ENCODE data around the gene IGF2BP1.

DNA sequence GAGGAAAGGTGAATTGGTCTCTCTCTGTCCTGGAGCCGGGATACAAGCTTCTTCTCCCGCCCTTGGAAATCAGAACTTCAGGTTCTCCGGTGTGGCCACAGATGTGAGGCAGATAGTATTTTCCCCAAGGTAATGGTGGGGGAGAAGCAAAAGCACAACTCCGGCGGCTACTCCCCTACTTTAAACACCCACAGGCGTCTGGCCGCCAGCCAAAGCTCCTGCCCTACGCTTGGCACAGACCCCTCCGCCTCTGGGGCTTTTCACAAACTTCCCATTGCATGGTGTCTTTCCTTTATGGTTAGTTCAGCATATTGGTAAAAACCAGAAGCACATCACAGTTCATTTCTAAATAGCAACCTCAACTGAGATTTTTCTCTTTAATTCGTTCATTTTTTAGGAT, 95.9 kb downstream of the IGF2BP1 start:
- TF ChIP-seq, protein P1, sequence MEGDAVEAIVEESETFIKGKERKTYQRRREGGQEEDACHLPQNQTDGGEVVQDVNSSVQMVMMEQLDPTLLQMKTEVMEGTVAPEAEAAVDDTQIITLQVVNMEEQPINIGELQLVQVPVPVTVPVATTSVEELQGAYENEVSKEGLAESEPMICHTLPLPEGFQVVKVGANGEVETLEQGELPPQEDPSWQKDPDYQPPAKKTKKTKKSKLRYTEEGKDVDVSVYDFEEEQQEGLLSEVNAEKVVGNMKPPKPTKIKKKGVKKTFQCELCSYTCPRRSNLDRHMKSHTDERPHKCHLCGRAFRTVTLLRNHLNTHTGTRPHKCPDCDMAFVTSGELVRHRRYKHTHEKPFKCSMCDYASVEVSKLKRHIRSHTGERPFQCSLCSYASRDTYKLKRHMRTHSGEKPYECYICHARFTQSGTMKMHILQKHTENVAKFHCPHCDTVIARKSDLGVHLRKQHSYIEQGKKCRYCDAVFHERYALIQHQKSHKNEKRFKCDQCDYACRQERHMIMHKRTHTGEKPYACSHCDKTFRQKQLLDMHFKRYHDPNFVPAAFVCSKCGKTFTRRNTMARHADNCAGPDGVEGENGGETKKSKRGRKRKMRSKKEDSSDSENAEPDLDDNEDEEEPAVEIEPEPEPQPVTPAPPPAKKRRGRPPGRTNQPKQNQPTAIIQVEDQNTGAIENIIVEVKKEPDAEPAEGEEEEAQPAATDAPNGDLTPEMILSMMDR (IDR thresholded peaks at IDR 0.05) = no peak
- TF ChIP-seq POLR2A (IDR thresholded peaks at IDR 0.05) = no peak
